ENCODE results near the gene MSX1. TPM values are rescaled to one million over a fixed set of nuclear protein-coding genes. Genes with fewer than 3 reads are reported as not detected.

The MSX1 gene
- polyA plus RNA-seq, 1 donor (not counting 4 experiments of a cell fraction or from before 2014, with no cell fraction given) = not detected

DNA sequence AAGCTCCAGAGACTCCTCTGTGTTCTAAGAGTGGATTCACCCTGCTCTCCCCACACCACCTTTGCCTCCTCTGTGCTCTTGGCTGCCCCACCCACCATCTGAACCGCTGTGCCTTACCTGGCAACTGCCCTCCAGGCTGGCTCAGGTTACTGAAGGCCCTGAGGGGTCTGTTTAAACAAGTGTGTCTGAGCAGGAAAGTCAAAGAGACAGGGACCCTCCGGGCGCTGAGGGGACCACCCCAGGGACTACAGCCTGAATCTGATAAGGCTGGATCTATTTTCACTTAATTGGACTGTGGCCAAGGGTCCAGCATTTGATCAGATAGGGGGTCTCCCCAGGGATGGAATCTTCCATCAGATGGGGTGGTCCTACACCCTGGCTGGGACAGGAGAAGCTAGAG lies 10.4 kb upstream of the MSX1 start:
- TF ChIP-seq, protein P1, sequence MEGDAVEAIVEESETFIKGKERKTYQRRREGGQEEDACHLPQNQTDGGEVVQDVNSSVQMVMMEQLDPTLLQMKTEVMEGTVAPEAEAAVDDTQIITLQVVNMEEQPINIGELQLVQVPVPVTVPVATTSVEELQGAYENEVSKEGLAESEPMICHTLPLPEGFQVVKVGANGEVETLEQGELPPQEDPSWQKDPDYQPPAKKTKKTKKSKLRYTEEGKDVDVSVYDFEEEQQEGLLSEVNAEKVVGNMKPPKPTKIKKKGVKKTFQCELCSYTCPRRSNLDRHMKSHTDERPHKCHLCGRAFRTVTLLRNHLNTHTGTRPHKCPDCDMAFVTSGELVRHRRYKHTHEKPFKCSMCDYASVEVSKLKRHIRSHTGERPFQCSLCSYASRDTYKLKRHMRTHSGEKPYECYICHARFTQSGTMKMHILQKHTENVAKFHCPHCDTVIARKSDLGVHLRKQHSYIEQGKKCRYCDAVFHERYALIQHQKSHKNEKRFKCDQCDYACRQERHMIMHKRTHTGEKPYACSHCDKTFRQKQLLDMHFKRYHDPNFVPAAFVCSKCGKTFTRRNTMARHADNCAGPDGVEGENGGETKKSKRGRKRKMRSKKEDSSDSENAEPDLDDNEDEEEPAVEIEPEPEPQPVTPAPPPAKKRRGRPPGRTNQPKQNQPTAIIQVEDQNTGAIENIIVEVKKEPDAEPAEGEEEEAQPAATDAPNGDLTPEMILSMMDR (optimal IDR thresholded peaks at IDR 0.05 in 1 of 3, IDR thresholded peaks at IDR 0.05 in 1 of 3, conservative IDR thresholded peaks at IDR 0.05 in 1 of 3; ENCODE audit: extremely low read depth in 1 of 3, insufficient read depth in 2 of 3, low read length in 3 of 3) = no peak
- TF ChIP-seq EZH2 (IDR thresholded peaks at IDR 0.05; ENCODE audit: low read length) = no peak
- dilution Hi-C loops (cut with MboI; ENCODE audit: extremely low pct_ligation_motif_present, low sequenced_read_pairs) = no loop called here

DNA sequence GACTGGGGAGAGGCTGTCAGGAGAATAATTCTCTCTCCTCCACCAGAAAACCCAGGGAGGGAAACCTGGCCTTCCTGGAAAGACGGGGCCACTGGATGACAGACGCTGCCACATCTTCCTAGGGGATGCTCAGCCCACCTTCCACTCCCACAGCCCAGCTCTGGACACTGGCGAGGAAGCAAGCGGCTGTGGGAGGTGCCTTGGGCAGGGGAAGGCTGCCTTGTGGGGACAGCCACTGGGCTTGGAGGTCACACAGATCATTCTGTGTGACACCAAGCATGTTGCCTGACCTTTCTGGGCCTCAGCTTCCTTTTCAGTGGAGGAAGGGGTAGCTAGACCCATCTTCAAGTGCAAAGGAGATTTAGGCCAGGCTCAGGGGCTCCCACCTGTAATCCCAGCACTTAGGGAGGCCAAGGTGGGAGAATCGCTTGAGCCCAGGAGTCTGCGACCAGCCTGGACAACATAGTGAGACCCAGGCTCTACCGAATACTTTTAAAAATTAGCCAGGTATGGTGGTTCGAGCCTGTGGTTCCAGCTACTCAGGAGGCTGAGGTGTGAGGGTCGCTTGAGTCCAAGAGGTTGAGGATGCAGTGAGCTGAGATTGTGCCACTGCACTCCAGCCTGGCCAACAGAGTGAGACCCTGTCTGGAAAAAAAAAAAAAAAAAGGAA lies 9.8 kb upstream of the MSX1 start:
- no peak for DNase-seq (ENCODE audit: low read depth, low spot score)
- H3K27me3 ChIP-seq (ENCODE audit: control insufficient read depth, extremely low read depth, insufficient read depth, low read length) = peaks cover 56% of the 10 kb centered on the region
- no peak overlapping the region for H3K9ac ChIP-seq (ENCODE audit: control insufficient read depth, extremely low read depth, insufficient read depth, low read length)
- no peaks in the 10 kb centered on the region for H4K20me1 ChIP-seq (ENCODE audit: control insufficient read depth, extremely low read depth, insufficient read depth, low read length)
- dilution Hi-C loops (cut with MboI; ENCODE audit: extremely low pct_ligation_motif_present, low sequenced_read_pairs) = no loop called here
- no peaks in the 10 kb centered on the region for H3K9me1 ChIP-seq (ENCODE audit: control insufficient read depth, extremely low read depth, insufficient read depth, low read length)
- no peaks in the 10 kb centered on the region for H3K9me3 ChIP-seq (ENCODE audit: control insufficient read depth, low read depth, low read length)
- no peak overlapping the region for H3K27ac ChIP-seq (ENCODE audit: control insufficient read depth, insufficient read depth, low read length)
- no peaks in the 10 kb centered on the region for H3K36me3 ChIP-seq (ENCODE audit: control insufficient read depth in 2 of 2, extremely low read depth in 1 of 2, insufficient read depth in 2 of 2, low read length in 2 of 2)
- no peaks in the 10 kb centered on the region for H3K79me2 ChIP-seq (ENCODE audit: control insufficient read depth, insufficient read depth, low read length)
- H3K4me3 ChIP-seq (ENCODE audit: control insufficient read depth in 2 of 3, extremely low read depth in 1 of 3, insufficient read depth in 2 of 3, low read depth in 1 of 3, low read length in 3 of 3) = no peak overlapping the region
- FAIRE-seq = no peak
- H3K4me2 ChIP-seq (ENCODE audit: control insufficient read depth, extremely low read depth, insufficient read depth, low read depth, low read length) = no peak overlapping the region
- TF ChIP-seq, protein P1 (optimal IDR thresholded peaks at IDR 0.05 in 1 of 3, IDR thresholded peaks at IDR 0.05 in 1 of 3, conservative IDR thresholded peaks at IDR 0.05 in 1 of 3; ENCODE audit: extremely low read depth in 1 of 3, insufficient read depth in 2 of 3, low read length in 3 of 3) = no peak
- no peak for TF ChIP-seq EZH2 (IDR thresholded peaks at IDR 0.05; ENCODE audit: low read length)
- H3K4me1 ChIP-seq (ENCODE audit: control insufficient read depth, extremely low read depth, insufficient read depth, low read length) = peaks cover 16% of the 10 kb centered on the region
- no peak overlapping the region for H2AFZ ChIP-seq (ENCODE audit: control insufficient read depth, low read length)

More for the DNA sequence above, 10.4 kb upstream of the MSX1 start:
- Histone ChIP-seq H3K9ac (ENCODE audit: control insufficient read depth, extremely low read depth, insufficient read depth, low read length) (no peak overlapping the region), H3K36me3 (ENCODE audit: control insufficient read depth in 2 of 2, extremely low read depth in 1 of 2, insufficient read depth in 2 of 2, low read length in 2 of 2) (no peaks in the 10 kb centered on the region), H3K9me1 (ENCODE audit: control insufficient read depth, extremely low read depth, insufficient read depth, low read length) (no peaks in the 10 kb centered on the region), H3K27ac (ENCODE audit: control insufficient read depth, insufficient read depth, low read length) (no peak overlapping the region), H3K79me2 (ENCODE audit: control insufficient read depth, insufficient read depth, low read length) (no peaks in the 10 kb centered on the region), H2AFZ (ENCODE audit: control insufficient read depth, low read length) (no peak overlapping the region), H3K27me3 (ENCODE audit: control insufficient read depth, extremely low read depth, insufficient read depth, low read length) (peaks cover 51% of the 10 kb centered on the region), H3K9me3 (ENCODE audit: control insufficient read depth, low read depth, low read length) (no peaks in the 10 kb centered on the region), H3K4me2 (ENCODE audit: control insufficient read depth, extremely low read depth, insufficient read depth, low read depth, low read length) (no peak overlapping the region), H3K4me3 (ENCODE audit: control insufficient read depth in 2 of 3, extremely low read depth in 1 of 3, insufficient read depth in 2 of 3, low read depth in 1 of 3, low read length in 3 of 3) (no peak overlapping the region), H3K4me1 (ENCODE audit: control insufficient read depth, extremely low read depth, insufficient read depth, low read length) (peaks cover 16% of the 10 kb centered on the region), H4K20me1 (ENCODE audit: control insufficient read depth, extremely low read depth, insufficient read depth, low read length) (no peaks in the 10 kb centered on the region)
- FAIRE-seq (no peak), DNase-seq (ENCODE audit: low read depth, low spot score) (no peak)
